SK-N-SH (cell line): ENCODE results near the gene MYOCOS.

Experiments used
- CHD2 ChIP-seq: fragments of 150-350 bp; IDR thresholded peaks from 2 replicates; pipeline ENCODE4 v1.6.1; 2018; ENCODE audit warnings: low read length; ENCODE audit not compliant: partially characterized antibody
- CTCF ChIP-seq: fragments of 200-600 bp; sonication (generic); IDR thresholded peaks from 2 replicates; pipeline ENCODE4 v1.6.1; 2017; ENCODE audit warnings: antibody characterized with exemption, mild to moderate bottlenecking, moderate library complexity
- FOXM1 ChIP-seq: IDR thresholded peaks from 2 replicates; pipeline ENCODE4 v1.4.0; 2012; ENCODE audit warnings: low read depth, mild to moderate bottlenecking
- GABPA ChIP-seq: IDR thresholded peaks from 2 replicates; pipeline ENCODE4 v1.4.0; 2012; ENCODE audit warnings: low read depth, mild to moderate bottlenecking
- POLR2AphosphoS5 ChIP-seq: IDR thresholded peaks from 2 replicates; pipeline ENCODE4 v1.6.1; 2012; ENCODE audit warnings: low read depth, low read length
- TAF1 ChIP-seq: IDR thresholded peaks from 2 replicates; pipeline ENCODE4 v1.6.1; 2012; ENCODE audit warnings: low read depth, mild to moderate bottlenecking, low read length, moderate library complexity, borderline replicate concordance
- TF ChIP-seq, protein P1 (sequence below): fragments of 150-350 bp; IDR thresholded peaks from 2 replicates; pipeline ENCODE4 v1.6.1; 2017; ENCODE audit warnings: antibody characterized with exemption, low read length, low read depth, borderline replicate concordance

GRCh38 chr1:171646249-171646560 lies 24.2 kb downstream of the MYOCOS start:
- TF ChIP-seq POLR2AphosphoS5 (no peak), CTCF (no peak), CHD2 (no peak), GABPA (no peak), FOXM1 (no peak), TAF1 (no peak)
- TF ChIP-seq, protein P1, sequence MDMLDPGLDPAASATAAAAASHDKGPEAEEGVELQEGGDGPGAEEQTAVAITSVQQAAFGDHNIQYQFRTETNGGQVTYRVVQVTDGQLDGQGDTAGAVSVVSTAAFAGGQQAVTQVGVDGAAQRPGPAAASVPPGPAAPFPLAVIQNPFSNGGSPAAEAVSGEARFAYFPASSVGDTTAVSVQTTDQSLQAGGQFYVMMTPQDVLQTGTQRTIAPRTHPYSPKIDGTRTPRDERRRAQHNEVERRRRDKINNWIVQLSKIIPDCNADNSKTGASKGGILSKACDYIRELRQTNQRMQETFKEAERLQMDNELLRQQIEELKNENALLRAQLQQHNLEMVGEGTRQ = no peak
